HT1080 (cell line): ENCODE measurements around the gene SSH2. TPM values are rescaled to one million over a fixed set of nuclear protein-coding genes. Genes with fewer than 3 reads are reported as not detected.
A peak's percentile ranks its signal among the peaks of the same experiment; 100 is the strongest.
"Not testable (repeated sequence)": the region's sequence is repeated elsewhere in the genome, so short reads cannot be mapped to it uniquely, and the experiment has no call there.

Experiments used
- DNase-seq: peaks from one replicate; pipeline ENCODE4 v3.0.0-alpha.2; 2015; ENCODE audit warnings: low read depth
- total RNA-seq: library from RNA; depleted of rRNA; stranded (reverse); fragments of >200 nt; shearing (Covaris generic); gene quantifications from 2 replicates; pipeline ENCODE4 v1.2.3, GENCODE V29; 2014

SSH2 gene
- total RNA-seq, 1 experiment from 2014 or later: 15.8 TPM

DNA sequence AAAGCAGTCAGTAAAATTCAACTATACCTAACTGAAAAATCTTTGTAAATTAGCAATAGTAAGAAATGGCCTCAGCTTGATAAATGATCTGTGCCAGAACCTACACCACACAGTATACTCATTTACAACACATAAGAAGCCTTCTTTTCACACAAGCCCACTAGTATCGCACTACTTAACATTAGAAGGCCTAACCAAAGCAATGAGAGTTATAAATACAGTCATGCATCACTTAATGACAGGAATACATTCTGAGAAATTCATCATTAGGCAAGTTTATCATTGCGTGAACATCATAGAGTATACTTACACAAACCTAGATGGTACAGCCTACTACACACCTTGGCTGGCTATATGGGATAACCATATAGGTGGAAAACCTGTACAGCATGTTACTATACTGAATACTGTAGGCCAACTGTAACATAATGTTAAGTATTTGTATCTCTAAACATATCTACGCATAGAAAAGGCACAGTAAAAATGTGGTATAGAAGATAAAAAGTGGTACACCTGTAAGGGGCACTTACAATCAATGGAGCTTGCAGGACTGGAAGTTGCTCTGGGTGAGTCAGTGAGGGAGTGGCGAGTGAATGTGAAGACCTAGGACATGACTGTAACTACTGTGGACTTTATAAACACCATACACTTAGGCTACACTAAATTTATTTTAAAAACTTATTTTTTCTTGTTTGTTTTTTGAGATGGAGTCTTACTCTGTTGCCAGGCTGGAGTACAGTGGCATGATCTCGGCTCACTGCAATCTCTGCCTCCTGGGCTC, 180.8 kb downstream of the SSH2 start:
- no peak for DNase-seq

GRCh38 chr17:29748400-29748799, 181.6 kb downstream of the SSH2 start:
- DNase-seq: no peak

- no peak for DNase-seq
Measured at GRCh38 chr17:29747660-29748059, 182.4 kb downstream of the SSH2 start.

DNA sequence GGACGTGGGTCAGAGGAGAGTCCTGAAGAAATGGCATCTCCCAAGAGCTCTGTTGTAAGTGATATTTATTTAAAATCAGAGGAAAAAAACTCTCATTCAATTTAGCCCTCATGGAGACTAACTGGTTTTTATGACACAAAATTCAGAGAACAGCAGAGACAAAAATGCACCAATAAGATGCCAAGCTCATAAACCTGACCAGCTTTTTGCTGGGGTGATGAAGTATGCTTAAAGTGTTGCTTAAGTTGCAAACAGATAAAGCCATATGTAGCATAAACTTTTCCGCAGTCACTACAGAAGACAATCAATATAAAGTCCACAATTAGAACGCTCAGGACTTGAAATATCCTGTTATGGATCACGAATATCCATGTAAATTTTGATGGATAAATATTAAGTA, 183.4 kb downstream of the SSH2 start:
- DNase-seq: no peak

GRCh38 chr17:29744121-29744520, 185.9 kb downstream of the SSH2 start:
- DNase-seq: no peak

GRCh38 chr17:29742210-29742513, 187.9 kb downstream of the SSH2 start:
- no peak for DNase-seq

- no peak for DNase-seq
Measured at GRCh38 chr17:29740017-29740416, 190.0 kb downstream of the SSH2 start.

- no peak for DNase-seq
Measured at GRCh38 chr17:29734640-29735039, 195.4 kb downstream of the SSH2 start.

DNA sequence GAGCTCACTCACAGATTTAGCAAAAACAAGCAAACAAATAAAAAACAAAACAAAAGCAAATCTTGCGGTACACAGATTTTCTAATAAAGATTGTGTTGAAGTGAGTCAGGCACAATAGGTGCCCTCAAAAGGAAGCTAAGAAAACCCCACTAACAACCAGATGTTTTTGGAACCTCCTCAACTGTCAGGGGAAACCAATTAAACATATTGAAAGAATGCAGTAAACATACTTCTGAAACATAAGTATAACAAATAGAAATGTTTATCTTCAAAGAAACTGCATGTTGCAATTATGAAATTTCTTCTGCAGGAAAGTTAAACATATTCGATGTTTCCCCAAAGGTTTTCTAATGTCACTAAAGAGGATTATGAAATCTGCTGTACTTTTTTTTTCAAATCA, 196.9 kb downstream of the SSH2 start:
- no peak for DNase-seq

DNA sequence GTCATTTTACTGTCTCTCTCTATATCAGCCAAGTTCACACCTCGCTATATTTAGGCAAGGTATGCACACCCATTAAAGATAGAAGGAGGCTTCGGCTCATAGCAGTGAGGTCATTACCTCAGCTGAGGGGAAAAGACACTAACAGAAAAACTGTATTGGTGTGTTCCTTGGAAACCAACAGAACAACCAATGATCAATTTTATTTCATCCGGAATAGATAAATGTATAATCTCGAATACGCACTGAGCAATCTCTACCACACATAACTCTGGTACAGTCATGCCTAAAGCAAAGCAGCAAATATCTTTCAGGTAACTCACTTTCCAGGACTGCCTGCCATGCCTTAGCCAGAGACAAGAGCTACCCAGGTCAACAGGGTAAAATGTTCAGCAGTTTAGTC, 197.4 kb downstream of the SSH2 start:
- DNase-seq: peak; percentile 39

- DNase-seq: no peak
Measured at GRCh38 chr17:29732209-29732608, 197.8 kb downstream of the SSH2 start.

DNA sequence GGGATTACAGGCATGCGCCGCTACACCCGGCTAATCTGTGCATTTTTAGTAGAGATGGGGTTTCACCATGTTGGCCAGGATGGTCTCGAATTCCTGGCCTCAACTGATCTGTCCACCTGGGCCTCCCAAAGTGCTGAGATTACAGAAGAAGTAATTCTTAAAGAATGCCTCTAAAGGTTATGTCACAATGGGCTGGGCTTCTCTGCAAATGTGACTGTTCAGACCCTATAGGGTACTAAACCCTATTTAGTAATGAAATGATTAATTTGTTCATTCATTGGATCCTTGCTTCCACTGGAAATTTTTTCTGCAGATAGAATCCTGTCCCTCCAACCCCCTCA, 198.5 kb downstream of the SSH2 start:
- DNase-seq: no peak

DNA sequence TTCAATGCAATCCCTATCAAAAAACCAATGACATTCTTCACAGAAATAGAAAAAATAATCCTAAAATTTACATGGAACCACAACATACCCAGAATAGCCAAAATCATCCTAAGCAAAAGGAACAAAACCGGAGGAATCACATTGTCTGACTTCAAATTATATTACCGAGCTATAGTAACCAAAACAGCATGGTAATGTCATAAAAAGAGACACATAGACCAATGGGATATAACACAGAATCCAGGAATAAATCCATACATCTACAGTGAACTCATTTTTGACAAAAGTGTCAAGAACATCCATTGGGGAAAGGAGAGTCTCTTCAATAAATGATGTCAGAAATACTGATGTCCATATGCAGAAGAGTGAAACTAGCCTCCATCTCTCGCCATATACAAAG, 201.5 kb downstream of the SSH2 start:
- no peak for DNase-seq

DNA sequence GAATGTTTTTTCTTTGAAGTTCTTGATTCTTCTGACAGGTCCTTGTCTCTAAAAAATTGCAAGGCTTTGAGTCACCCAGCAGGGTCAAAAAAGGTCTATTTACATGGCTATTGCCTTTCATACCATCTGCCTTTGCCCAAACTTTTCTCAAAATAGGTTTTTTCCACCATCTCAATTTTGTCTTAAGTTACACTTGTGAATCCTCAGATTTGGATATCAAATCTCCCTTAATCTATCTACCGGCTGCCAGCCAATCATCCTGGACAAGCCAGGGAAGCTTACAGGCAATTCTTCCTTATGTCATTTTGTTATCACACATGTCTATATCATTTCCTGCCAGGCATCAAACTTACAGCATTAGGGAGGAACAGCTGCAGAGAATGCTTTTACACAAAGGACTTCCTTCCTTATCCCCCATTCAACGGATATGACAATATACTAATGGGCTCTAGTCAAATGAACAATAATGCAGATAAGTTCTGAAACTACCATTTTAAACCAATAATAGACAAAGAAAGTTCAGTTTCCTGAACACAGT, 203.2 kb downstream of the SSH2 start:
- DNase-seq: peak; percentile 80

DNA sequence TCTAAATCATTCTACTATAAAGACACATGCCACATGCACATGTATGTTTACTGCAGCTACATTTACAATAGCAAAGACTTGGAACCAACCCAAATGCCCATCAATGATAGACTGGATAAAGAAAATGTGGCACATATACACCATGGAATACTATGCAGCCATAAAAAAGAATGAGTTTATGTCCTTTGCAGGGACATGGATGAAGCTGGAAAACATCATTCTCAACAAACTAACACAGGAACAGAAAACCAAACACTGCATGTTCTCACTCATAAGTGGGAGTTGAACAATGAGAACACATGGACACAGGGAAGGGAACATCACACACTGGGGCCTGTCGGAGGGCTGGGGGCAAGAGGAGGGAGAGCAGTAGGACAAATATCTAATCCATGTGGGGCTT, 204.6 kb downstream of the SSH2 start:
- not testable (repeated sequence) for DNase-seq

- DNase-seq: no peak
Measured at GRCh38 chr17:29723278-29724047, 206.6 kb downstream of the SSH2 start.

- no peak for DNase-seq
Measured at GRCh38 chr17:29722411-29723198, 207.4 kb downstream of the SSH2 start.

GRCh38 chr17:29720551-29720950, 209.5 kb downstream of the SSH2 start:
- no peak for DNase-seq

GRCh38 chr17:29719469-29719868, 210.6 kb downstream of the SSH2 start:
- no peak for DNase-seq

- no peak for DNase-seq
Measured at GRCh38 chr17:29718446-29719039, 211.5 kb downstream of the SSH2 start.

- no peak for DNase-seq
Measured at GRCh38 chr17:29717817-29718216, 212.2 kb downstream of the SSH2 start.

DNA sequence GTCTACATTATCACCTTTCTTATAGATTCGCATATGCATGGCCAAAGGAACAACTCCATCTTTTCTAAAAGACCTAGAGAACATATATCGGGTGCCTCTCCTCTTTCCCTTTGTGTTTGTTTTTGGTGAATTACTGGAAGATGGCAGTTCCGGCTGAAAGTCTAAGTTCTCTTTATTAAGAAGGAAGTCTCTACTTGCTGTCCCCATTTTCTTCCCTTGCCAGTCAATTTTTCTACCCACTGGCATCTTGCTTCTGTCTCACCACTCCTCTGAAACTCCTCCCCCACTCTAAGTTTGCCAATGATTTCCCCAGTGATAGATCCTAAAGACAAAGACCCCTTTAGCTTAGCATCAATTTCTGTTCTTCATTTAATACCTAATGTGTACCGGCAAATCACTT, 213.5 kb downstream of the SSH2 start:
- DNase-seq: no peak
